ENCODE results near the gene PDE5A. TPM values are rescaled to one million over a fixed set of nuclear protein-coding genes. Genes with fewer than 3 reads are reported as not detected.

The PDE5A gene
- total RNA-seq, 1 donor from 2014 or later: 3.2 TPM

- Mint-ChIP-seq H3K4me3 (ENCODE audit: unreplicated experiment) (no peak overlapping the region), H3K27ac (ENCODE audit: unreplicated experiment) (no peak overlapping the region), H3K27me3 (ENCODE audit: unreplicated experiment) (no peaks in the 10 kb centered on the region), H3K36me3 (ENCODE audit: unreplicated experiment) (peaks cover 13% of the 10 kb centered on the region), H3K4me1 (ENCODE audit: low read depth, unreplicated experiment) (no peaks in the 10 kb centered on the region), H3K9me3 (ENCODE audit: unreplicated experiment) (peaks cover 1% of the 10 kb centered on the region)
- TF ChIP-seq, protein P1, sequence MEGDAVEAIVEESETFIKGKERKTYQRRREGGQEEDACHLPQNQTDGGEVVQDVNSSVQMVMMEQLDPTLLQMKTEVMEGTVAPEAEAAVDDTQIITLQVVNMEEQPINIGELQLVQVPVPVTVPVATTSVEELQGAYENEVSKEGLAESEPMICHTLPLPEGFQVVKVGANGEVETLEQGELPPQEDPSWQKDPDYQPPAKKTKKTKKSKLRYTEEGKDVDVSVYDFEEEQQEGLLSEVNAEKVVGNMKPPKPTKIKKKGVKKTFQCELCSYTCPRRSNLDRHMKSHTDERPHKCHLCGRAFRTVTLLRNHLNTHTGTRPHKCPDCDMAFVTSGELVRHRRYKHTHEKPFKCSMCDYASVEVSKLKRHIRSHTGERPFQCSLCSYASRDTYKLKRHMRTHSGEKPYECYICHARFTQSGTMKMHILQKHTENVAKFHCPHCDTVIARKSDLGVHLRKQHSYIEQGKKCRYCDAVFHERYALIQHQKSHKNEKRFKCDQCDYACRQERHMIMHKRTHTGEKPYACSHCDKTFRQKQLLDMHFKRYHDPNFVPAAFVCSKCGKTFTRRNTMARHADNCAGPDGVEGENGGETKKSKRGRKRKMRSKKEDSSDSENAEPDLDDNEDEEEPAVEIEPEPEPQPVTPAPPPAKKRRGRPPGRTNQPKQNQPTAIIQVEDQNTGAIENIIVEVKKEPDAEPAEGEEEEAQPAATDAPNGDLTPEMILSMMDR (IDR thresholded peaks at IDR 0.05; ENCODE audit: partially characterized antibody, unreplicated experiment): no peak
- no peak for DNase-seq
These were observed 91.8 kb downstream of the PDE5A start for GRCh38 chr4:119536572-119537528.

DNA sequence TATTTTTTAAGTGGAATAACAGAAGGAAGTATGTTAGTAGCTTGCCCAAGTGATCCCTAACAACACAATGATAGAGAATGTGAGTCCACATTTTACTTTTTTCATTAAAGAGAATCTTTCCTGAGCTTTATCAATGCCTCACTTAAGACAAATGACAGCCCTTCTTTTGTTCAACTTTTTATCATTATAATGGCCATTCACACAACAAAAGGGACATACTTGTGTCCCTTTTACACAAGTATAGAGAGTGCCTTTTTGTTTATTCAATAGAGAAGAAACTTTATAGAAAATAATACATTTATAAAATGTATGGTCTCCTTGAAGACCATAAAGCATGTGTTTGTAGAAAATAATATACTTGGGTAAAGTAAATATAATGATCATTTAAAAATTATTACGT, 96.3 kb downstream of the PDE5A start:
- peaks cover 13% of the 10 kb centered on the region for H3K36me3 Mint-ChIP-seq (ENCODE audit: unreplicated experiment)
- no peak overlapping the region for H3K27ac Mint-ChIP-seq (ENCODE audit: unreplicated experiment)
- no peaks in the 10 kb centered on the region for H3K4me1 Mint-ChIP-seq (ENCODE audit: low read depth, unreplicated experiment)
- H3K27me3 Mint-ChIP-seq (ENCODE audit: unreplicated experiment): peaks cover 1% of the 10 kb centered on the region
- no peaks in the 10 kb centered on the region for H3K9me3 Mint-ChIP-seq (ENCODE audit: unreplicated experiment)
- DNase-seq: no peak
- TF ChIP-seq, protein P1 (IDR thresholded peaks at IDR 0.05; ENCODE audit: partially characterized antibody, unreplicated experiment): no peak
- H3K4me3 Mint-ChIP-seq (ENCODE audit: unreplicated experiment): no peak overlapping the region

- Mint-ChIP-seq H3K27ac (ENCODE audit: unreplicated experiment) (no peak overlapping the region), H3K9me3 (ENCODE audit: unreplicated experiment) (no peaks in the 10 kb centered on the region), H3K4me3 (ENCODE audit: unreplicated experiment) (no peak overlapping the region), H3K27me3 (ENCODE audit: unreplicated experiment) (peaks cover 1% of the 10 kb centered on the region), H3K36me3 (ENCODE audit: unreplicated experiment) (peaks cover 10% of the 10 kb centered on the region), H3K4me1 (ENCODE audit: low read depth, unreplicated experiment) (no peaks in the 10 kb centered on the region)
- TF ChIP-seq, protein P1 (IDR thresholded peaks at IDR 0.05; ENCODE audit: partially characterized antibody, unreplicated experiment): no peak
- DNase-seq: no peak
These were observed 98.8 kb downstream of the PDE5A start for GRCh38 chr4:119529788-119530187.

DNA sequence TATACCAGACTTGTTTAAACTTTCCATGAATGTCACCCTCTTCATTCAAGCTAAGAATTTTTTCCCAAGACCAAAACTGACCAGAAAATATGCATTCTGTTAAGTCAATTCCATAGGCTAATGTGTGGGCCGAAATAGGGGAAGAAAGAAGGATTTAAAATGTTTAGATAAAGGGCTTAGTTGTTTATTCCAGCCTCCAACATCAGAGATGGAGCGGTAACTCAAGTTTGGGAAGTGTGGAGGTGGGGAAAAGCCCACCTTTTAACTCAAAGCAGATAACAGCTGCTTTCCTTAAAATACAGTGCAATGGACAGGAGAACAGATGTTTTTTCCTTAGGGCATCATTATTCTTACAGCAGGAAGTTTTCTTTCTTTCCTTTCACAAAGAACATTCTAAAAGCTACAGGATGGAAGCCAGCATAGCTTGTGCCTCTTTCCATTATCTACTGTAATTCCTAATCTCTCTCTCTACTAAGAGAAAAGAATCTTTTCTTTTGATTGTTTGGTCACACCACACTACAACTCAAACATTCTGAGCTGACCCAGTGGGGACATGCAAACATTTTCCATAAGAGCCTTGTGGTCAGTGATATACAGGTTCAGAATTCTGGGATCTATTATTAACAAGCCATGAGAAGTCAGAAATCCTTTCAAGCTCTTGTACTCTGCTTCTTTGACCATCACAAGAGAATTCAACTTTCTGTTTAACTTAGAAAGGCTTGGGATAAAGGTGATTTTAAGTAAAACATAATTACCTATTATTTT, 101.6 kb downstream of the PDE5A start:
- Mint-ChIP-seq H3K4me3 (ENCODE audit: unreplicated experiment) (no peak overlapping the region), H3K4me1 (ENCODE audit: low read depth, unreplicated experiment) (no peaks in the 10 kb centered on the region), H3K27ac (ENCODE audit: unreplicated experiment) (no peak overlapping the region), H3K9me3 (ENCODE audit: unreplicated experiment) (no peaks in the 10 kb centered on the region), H3K27me3 (ENCODE audit: unreplicated experiment) (peaks cover 3% of the 10 kb centered on the region), H3K36me3 (ENCODE audit: unreplicated experiment) (no peaks in the 10 kb centered on the region)
- TF ChIP-seq, protein P1 (IDR thresholded peaks at IDR 0.05; ENCODE audit: partially characterized antibody, unreplicated experiment): no peak
- no peak for DNase-seq
